HG03460 (cell line): ENCODE data around the gene OVOL3.

Experiments used
- ATAC-seq: cut with Tn5 transposase; IDR thresholded peaks from one replicate; pipeline ENCODE4 v1.9.1; 2021; ENCODE audit not compliant: unreplicated experiment

The OVOL3 gene

GRCh38 chr19:36099166-36099785 lies 11.7 kb upstream of the OVOL3 start:
- no peak for ATAC-seq

GRCh38 chr19:36100476-36100875 lies 10.5 kb upstream of the OVOL3 start:
- ATAC-seq = no peak

DNA sequence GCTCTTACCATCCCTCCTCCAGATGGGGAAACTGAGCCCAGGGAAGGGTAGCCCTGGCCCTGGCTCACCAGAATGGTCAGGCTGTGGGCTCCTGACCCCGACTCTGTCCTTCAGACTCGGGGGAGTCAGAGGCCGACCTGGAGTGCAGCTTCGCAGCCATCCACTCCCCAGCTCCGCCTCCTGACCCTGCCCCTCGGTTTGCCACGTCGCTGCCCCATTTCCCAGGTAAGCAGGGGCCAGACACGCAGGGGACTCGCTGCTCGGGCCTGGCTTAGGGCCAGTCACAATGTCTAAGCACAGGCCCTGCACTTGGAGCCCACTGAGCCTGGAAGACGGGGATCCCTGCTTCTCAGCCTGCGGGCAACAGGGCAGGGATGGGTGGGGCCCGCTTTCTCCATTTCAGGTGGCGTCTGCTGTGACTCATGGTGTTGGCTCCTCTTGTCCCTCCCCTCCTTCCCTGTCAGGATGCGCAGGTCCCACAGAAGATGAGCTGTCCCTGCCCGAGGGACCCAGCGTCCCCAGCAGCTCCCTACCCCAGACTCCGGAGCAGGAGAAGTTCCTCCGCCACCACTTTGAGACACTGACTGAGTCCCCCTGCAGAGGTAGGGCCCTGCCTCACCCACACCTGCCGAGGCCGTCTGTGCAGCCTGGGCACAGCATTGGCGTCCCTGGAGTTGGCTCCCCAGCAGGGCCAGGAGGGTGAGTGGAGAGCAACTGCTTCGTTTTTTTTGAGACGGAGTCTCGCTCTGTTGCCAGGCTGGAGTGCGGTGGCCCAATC lies 9.2 kb upstream of the OVOL3 start:
- ATAC-seq = no peak

GRCh38 chr19:36103040-36103626 lies 7.8 kb upstream of the OVOL3 start:
- no peak for ATAC-seq

- no peak for ATAC-seq
These were observed 6.9 kb upstream of the OVOL3 start for GRCh38 chr19:36103842-36104552.

- no peak for ATAC-seq
These were observed 4.5 kb upstream of the OVOL3 start for GRCh38 chr19:36106441-36106840.

DNA sequence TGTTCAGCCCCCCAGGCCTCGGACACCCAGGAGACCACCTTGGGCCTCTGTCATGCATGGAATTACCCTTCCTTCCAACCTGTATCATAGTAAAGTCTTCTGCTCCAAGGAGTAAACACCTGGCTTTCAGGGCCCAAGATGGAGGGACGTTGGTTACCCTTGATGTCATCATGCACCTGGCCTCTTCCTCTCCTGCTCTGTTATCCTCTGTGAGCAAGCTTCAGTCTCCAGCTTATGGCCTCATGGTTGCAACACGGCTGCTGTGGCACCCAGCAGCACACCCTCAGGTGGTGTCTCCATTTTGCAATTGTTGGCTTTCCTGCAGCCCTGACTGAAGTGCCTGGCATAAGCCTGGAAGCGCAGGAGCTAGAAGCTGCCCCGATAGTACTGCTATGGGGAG lies 4.0 kb upstream of the OVOL3 start:
- no peak for ATAC-seq

DNA sequence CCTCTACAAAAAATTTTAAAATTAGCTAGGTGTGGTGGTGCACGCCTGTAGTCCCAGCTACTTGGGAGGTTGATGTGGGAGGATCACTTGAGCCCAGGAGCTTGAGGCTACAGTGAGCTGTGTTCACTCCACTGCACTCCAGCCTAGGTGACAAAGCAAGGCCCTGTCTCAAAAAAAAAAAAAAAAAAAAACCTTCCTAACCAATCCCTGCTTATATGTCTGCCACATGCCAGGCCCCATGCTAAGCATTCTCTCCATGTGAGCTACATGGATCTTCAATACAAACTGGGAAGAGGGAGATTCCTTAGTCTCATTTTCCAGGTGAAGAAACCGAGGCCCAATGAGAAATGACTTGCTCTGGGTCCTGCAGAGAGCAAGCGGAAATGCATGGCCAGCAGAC lies 2.3 kb upstream of the OVOL3 start:
- no peak for ATAC-seq

GRCh38 chr19:36111200-36111539 lies 227 bp downstream of the OVOL3 start:
- ATAC-seq = no peak

DNA sequence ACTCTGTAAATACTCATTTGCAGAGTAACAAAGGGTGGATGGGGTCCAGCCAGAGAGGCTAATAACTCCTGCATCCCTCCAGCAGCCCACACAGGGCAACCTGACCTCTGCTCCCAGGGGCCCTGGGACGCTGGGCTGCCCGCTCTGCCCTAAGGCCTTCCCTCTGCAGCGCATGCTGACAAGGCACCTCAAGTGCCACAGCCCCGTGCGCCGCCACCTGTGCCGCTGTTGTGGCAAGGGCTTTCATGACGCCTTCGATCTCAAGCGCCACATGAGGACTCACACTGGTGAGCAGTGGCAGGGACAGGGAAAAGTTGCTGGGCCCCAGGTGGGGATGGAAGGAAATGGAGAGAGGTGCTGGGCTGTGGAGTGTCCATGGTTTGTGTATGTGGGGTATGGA lies 1.7 kb downstream of the OVOL3 start:
- no peak for ATAC-seq

- no peak for ATAC-seq
These were observed 2.5 kb downstream of the OVOL3 start for GRCh38 chr19:36113425-36113824.

DNA sequence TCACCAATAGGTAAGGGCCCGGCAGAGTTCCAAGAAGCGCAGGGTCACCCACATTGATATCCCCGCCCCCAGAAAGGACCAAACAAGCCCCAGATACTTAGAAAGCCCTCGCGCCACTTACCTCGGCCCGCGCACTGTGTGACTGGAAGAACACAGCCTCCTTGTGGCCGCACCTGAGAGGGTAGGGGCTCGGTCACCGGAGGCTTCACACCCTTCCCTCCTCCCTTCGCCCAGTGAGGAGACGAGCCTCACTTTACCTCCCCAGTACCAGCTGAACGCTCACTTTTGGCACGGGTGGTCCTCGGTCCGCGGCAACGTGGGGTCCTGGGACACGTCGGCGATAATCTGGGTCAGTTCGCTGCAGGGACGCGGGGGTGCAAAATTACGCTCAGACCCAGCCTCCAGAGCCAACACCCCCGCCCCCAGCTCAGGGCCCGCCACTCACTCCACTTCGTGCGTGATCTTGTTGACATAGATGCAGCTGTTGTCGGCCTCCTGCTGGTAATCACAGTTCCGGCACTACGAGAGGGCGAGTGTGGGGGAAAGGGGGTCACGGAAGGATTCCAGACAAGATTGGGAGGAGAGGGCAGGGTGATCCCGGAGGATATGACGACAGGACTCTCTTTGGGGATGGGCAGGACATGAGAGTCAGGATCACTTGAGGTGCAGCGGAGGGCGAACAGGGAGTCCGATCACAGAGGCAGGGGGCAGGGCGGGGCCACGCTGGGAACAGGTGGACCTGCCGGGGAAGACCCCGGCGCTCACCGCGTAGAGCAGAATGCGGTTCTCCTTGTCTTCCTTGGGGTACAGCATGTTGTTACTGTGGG lies 3.2 kb downstream of the OVOL3 start:
- ATAC-seq = no peak

GRCh38 chr19:36114721-36115452 lies 3.9 kb downstream of the OVOL3 start, which contains the start of gene POLR2I:
Gene POLR2I, minus strand, starts transcription at chr19:36114875. Its CDS starts 19 bp downstream, at chr19:36114856.
- ATAC-seq = peak; percentile 77

DNA sequence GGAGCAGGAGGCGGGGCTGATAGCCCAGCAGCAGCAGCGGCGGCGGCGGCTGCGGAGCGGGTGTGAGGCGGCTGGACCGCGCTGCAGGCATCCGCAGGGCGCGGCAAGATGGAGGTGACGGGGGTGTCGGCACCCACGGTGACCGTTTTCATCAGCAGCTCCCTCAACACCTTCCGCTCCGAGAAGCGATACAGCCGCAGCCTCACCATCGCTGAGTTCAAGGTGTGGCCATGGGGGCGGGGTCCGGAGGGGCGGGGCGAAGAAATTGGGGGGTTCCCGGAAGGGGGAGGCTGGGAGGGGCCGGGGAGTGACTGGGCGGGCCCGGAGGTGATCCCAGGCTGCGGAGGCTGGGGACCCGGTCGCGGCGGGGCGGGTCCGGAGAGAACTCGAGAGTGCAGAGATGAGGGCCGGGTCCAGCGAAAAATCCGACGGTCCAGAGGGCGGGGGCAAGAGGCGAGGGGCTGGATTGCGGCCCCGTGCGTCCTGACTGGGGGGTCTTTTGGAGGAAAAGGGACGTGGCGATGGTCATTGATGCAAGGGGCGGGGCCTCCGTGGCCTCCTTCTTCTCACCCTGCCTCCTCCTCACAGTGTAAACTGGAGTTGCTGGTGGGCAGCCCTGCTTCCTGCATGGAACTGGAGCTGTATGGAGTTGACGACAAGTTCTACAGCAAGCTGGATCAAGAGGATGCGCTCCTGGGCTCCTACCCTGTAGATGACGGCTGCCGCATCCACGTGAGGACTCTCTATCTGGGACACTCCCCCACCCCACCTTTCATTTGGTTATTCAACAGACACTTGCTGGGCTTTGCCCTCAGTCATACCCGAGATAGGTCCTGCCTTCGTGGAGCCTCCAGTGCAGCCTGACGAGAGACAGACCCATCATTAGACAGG lies 4.8 kb downstream of the OVOL3 start, which contains the start of gene TBCB:
TBCB (plus strand) TSS at position 16 of the 891 bp plus-strand sequence; CDS start at position 109, 93 bp downstream.
- peak; percentile 3 for ATAC-seq

- ATAC-seq = no peak
These were observed 5.3 kb downstream of the OVOL3 start for GRCh38 chr19:36116344-36116637.

GRCh38 chr19:36120092-36120983 lies 9.4 kb downstream of the OVOL3 start:
- ATAC-seq = no peak

DNA sequence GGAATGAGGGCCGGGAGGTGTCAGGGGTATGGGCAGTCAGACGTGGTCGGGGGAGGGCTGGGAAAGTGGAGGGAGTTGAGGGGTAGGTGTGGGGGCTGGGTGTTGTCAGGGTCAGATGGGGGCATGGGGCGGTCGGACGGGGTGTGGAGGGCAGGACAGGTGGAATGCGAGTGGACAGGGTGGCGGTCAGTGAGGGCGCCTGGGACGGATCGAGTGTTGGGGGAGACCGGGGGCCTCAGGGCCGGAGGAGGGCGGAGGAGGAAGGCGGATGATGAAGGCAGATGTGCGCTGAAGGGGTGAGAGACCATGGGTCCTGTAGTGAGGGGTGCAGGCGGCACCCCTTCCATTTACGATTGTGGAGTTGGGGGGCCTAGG lies 10.0 kb downstream of the OVOL3 start:
- no peak for ATAC-seq

DNA sequence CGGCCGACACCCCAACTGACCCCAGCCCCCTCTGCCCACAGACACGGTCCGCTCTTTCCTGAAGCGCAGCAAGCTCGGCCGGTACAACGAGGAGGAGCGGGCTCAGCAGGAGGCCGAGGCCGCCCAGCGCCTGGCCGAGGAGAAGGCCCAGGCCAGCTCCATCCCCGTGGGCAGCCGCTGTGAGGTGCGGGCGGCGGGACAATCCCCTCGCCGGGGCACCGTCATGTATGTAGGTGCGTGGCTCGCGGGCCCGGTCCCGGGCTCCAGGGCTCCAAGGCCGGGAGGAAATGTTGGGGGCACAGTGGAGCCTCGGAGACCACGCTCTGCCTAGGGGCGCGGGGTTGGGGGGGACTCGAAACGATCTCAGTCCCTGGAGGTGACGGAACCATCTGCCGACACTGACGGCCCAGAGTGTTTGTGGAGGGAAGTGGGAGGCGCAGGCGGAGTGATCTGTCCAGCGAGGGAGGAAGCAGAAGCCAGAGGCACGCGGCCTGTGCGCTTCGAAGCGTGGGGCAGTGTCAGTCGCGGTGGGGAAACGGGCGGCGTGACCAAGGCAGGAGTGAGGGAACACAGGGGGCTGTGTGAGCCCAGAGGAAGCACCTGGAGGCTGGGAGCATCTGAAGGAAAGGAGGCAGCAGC lies 10.7 kb downstream of the OVOL3 start:
- no peak for ATAC-seq
